HG03457 (cell line): ENCODE data around the gene GFRA4.

ENCODE experiments used
- ATAC-seq: cut with Tn5 transposase; IDR thresholded peaks from one replicate; pipeline ENCODE4 v1.9.1; 2021; ENCODE audit warnings: moderate number of reproducible peaks; ENCODE audit not compliant: unreplicated experiment

Gene GFRA4

GRCh38 chr20:3655131-3655405, 8.1 kb downstream of the GFRA4 start:
- no peak for ATAC-seq

GRCh38 chr20:3654326-3655130, 8.7 kb downstream of the GFRA4 start:
- ATAC-seq = no peak

- no peak for ATAC-seq
Observed at GRCh38 chr20:3653921-3654320, 9.3 kb downstream of the GFRA4 start.

GRCh38 chr20:3652676-3653596, 10.3 kb downstream of the GFRA4 start:
- ATAC-seq = no peak

GRCh38 chr20:3652221-3652620, 11.0 kb downstream of the GFRA4 start:
- ATAC-seq = no peak

- ATAC-seq = no peak
Observed at GRCh38 chr20:3651204-3651962, 11.8 kb downstream of the GFRA4 start.

GRCh38 chr20:3648951-3649350, 14.2 kb downstream of the GFRA4 start:
- ATAC-seq = no peak

- no peak for ATAC-seq
Observed at GRCh38 chr20:3647473-3647872, 15.7 kb downstream of the GFRA4 start.

GRCh38 chr20:3646651-3647050, 16.5 kb downstream of the GFRA4 start:
- ATAC-seq = no peak

- no peak for ATAC-seq
Observed at GRCh38 chr20:3646067-3646440, 17.1 kb downstream of the GFRA4 start.

- no peak for ATAC-seq
Observed at GRCh38 chr20:3645309-3646066, 17.7 kb downstream of the GFRA4 start.

GRCh38 chr20:3640259-3640658, 22.9 kb downstream of the GFRA4 start:
- ATAC-seq = no peak

- no peak for ATAC-seq
Observed at GRCh38 chr20:3635346-3635745, 27.9 kb downstream of the GFRA4 start.

GRCh38 chr20:3633913-3634478, 29.2 kb downstream of the GFRA4 start:
- ATAC-seq = no peak

- no peak for ATAC-seq
Observed at GRCh38 chr20:3632311-3633004, 30.7 kb downstream of the GFRA4 start.

- ATAC-seq = no peak
Observed at GRCh38 chr20:3631534-3631933, 31.7 kb downstream of the GFRA4 start.

GRCh38 chr20:3630429-3630828, 32.8 kb downstream of the GFRA4 start:
- no peak for ATAC-seq

- ATAC-seq = no peak
Observed at GRCh38 chr20:3629893-3630292, 33.3 kb downstream of the GFRA4 start.

- ATAC-seq = no peak
Observed at GRCh38 chr20:3628502-3629314, 34.5 kb downstream of the GFRA4 start.
